Parathyroid adenoma (tissue), 2 donors: ENCODE data around the gene PAX5.

Experiments used
- H2AFZ ChIP-seq: fragments of 300-600 bp; sonication (generic); one replicate; pipeline ENCODE4 v1.7.0; 2017; ENCODE audit warnings: antibody characterized with exemption, mild to moderate bottlenecking
- H3K27ac ChIP-seq: fragments of 300-600 bp; sonication (generic); one replicate; pipeline ENCODE4 v1.7.0; 2017
- H3K27me3 ChIP-seq: fragments of 300-600 bp; sonication (generic); one replicate; pipeline ENCODE4 v1.7.0; 2017; ENCODE audit warnings: low read length; ENCODE audit not compliant: control insufficient read depth, insufficient read depth
- H3K36me3 ChIP-seq: fragments of 300-600 bp; sonication (generic); one replicate; pipeline ENCODE4 v1.7.0; 2017; ENCODE audit warnings: low read length; ENCODE audit not compliant: control insufficient read depth, insufficient read depth
- H3K4me1 ChIP-seq: fragments of 300-600 bp; sonication (generic); one replicate; pipeline ENCODE4 v1.7.0; 2017; ENCODE audit warnings: control low read depth
- H3K4me2 ChIP-seq: fragments of 300-600 bp; sonication (generic); one replicate; pipeline ENCODE4 v1.7.0; 2017; ENCODE audit warnings: low read length
- H3K4me3 ChIP-seq: fragments of 300-600 bp; sonication (generic); one replicate; pipeline ENCODE4 v1.7.0; 2017; ENCODE audit warnings: low read depth, low read length
- H3K79me2 ChIP-seq: fragments of 300-600 bp; sonication (generic); one replicate; pipeline ENCODE4 v1.7.0; 2017; ENCODE audit warnings: control low read depth
- H3K9ac ChIP-seq: fragments of 300-600 bp; sonication (generic); one replicate; pipeline ENCODE4 v1.7.0; 2017; ENCODE audit warnings: mild to moderate bottlenecking
- H3K9me3 ChIP-seq: fragments of 300-600 bp; sonication (generic); one replicate; pipeline ENCODE4 v1.7.0; 2017; ENCODE audit warnings: low read length; ENCODE audit not compliant: control insufficient read depth
- TF ChIP-seq, protein P1 (sequence below): fragments of 300-600 bp; sonication (generic); IDR thresholded peaks from one replicate; pipeline ENCODE4 v1.7.0; 2017; ENCODE audit warnings: antibody characterized with exemption, mild to moderate bottlenecking
- donor health status: primary hyperparathyroidism.

The PAX5 gene

GRCh38 chr9:37010976-37011375 lies 23.1 kb downstream of the PAX5 start:
- H3K27me3 ChIP-seq, result no peaks in the 10 kb centered on the region

DNA sequence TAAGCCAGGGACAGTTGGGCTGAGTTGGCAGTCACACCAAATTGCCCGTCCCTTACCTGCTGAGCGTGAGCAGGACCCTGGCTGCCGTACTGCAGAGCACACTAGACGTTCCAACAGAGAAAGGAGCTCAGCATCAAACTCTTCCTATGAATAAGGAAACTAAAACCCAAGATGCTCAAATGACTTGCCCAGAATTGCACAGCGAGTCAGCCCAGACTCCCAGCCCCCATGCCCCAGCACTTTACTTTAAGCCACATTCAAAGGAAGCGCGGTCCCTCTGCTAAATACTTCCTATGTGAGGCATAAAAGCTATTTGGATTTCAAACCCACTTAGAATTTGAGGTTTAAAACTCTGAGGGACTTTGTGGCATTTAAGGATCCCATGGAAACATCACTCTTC lies 23.9 kb downstream of the PAX5 start:
- H3K4me2 ChIP-seq, result no peak overlapping the region
- TF ChIP-seq, protein P1, sequence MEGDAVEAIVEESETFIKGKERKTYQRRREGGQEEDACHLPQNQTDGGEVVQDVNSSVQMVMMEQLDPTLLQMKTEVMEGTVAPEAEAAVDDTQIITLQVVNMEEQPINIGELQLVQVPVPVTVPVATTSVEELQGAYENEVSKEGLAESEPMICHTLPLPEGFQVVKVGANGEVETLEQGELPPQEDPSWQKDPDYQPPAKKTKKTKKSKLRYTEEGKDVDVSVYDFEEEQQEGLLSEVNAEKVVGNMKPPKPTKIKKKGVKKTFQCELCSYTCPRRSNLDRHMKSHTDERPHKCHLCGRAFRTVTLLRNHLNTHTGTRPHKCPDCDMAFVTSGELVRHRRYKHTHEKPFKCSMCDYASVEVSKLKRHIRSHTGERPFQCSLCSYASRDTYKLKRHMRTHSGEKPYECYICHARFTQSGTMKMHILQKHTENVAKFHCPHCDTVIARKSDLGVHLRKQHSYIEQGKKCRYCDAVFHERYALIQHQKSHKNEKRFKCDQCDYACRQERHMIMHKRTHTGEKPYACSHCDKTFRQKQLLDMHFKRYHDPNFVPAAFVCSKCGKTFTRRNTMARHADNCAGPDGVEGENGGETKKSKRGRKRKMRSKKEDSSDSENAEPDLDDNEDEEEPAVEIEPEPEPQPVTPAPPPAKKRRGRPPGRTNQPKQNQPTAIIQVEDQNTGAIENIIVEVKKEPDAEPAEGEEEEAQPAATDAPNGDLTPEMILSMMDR, result no peak
- H3K4me3 ChIP-seq, result no peak overlapping the region
- H3K9ac ChIP-seq, result no peak overlapping the region
- no peak overlapping the region for H2AFZ ChIP-seq
- no peak overlapping the region for H3K27ac ChIP-seq
- no peaks in the 10 kb centered on the region for H3K27me3 ChIP-seq
- no peaks in the 10 kb centered on the region for H3K79me2 ChIP-seq
- no peaks in the 10 kb centered on the region for H3K4me1 ChIP-seq
- H3K9me3 ChIP-seq, result no peaks in the 10 kb centered on the region
- no peaks in the 10 kb centered on the region for H3K36me3 ChIP-seq

More at GRCh38 chr9:37010976-37011375, 23.1 kb downstream of the PAX5 start:
- H3K4me3 ChIP-seq, result no peak overlapping the region
- H2AFZ ChIP-seq, result no peak overlapping the region
- H3K4me1 ChIP-seq, result no peaks in the 10 kb centered on the region
- H3K79me2 ChIP-seq, result no peaks in the 10 kb centered on the region
- no peak overlapping the region for H3K9ac ChIP-seq
- no peaks in the 10 kb centered on the region for H3K36me3 ChIP-seq
- TF ChIP-seq, protein P1, result no peak
- H3K27ac ChIP-seq, result no peak overlapping the region
- no peak overlapping the region for H3K4me2 ChIP-seq
- H3K9me3 ChIP-seq, result no peaks in the 10 kb centered on the region

DNA sequence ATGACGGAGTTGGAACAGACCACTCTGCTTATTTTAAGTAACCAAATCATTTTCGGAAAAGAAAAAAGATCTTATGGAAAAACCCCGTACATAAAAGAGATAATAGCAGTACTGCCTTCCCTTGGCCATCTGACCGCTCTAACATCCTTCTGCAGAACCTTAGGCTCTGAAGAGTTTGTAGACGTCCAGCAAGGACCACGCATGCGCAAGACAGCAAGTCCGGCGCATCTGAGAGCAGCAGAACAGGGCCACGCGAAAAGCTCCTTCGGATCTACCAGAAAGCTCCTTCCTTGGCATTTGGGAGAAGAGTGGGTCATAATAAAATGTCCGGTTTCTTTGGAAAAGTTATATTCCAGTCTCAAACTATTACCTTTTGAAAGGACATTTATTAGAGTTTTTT lies 26.8 kb downstream of the PAX5 start:
- H3K4me1 ChIP-seq, result no peaks in the 10 kb centered on the region
- H3K4me2 ChIP-seq, result no peak overlapping the region
- no peaks in the 10 kb centered on the region for H3K36me3 ChIP-seq
- H3K27me3 ChIP-seq, result no peaks in the 10 kb centered on the region
- H3K4me3 ChIP-seq, result no peak overlapping the region
- TF ChIP-seq, protein P1, result no peak
- no peak overlapping the region for H3K9ac ChIP-seq
- H3K79me2 ChIP-seq, result no peaks in the 10 kb centered on the region
- H2AFZ ChIP-seq, result no peak overlapping the region
- H3K9me3 ChIP-seq, result no peaks in the 10 kb centered on the region
- H3K27ac ChIP-seq, result no peak overlapping the region

GRCh38 chr9:37005517-37006140 lies 28.4 kb downstream of the PAX5 start:
- Histone ChIP-seq H2AFZ (no peak overlapping the region), H3K27me3 (no peaks in the 10 kb centered on the region), H3K4me1 (no peaks in the 10 kb centered on the region)

More at GRCh38 chr9:37005517-37006140, 28.4 kb downstream of the PAX5 start:
- H3K36me3 ChIP-seq, result no peaks in the 10 kb centered on the region
- no peaks in the 10 kb centered on the region for H3K79me2 ChIP-seq
- no peak overlapping the region for H3K4me2 ChIP-seq
- no peak overlapping the region for H3K4me3 ChIP-seq
- TF ChIP-seq, protein P1, result no peak
- no peak overlapping the region for H3K27ac ChIP-seq
- no peaks in the 10 kb centered on the region for H3K9me3 ChIP-seq
- no peak overlapping the region for H3K9ac ChIP-seq
